DOHH2 (cell line): Measurements from ENCODE around the gene TMEM87A.

ENCODE experiments used
- CTCF ChIP-seq: fragments of 200-600 bp; sonication (generic); IDR thresholded peaks from one replicate; pipeline ENCODE4 v1.5.1; 2014; ENCODE audit warnings: antibody characterized with exemption, mild to moderate bottlenecking, low read depth, low read length; ENCODE audit not compliant: poor library complexity, severe bottlenecking
- EZH2phosphoT487 ChIP-seq: fragments of 200-600 bp; sonication (generic); IDR thresholded peaks from 2 replicates; pipeline ENCODE4 v1.6.1; 2017; ENCODE audit warnings: borderline replicate concordance, mild to moderate bottlenecking, antibody characterized with exemption, low read length, moderate library complexity, mixed read lengths

GRCh38 chr15:42193383-42193782 is 79.8 kb downstream of the TMEM87A start:
- TF ChIP-seq CTCF (no peak), EZH2phosphoT487 (no peak)
